ENCODE data around the gene GIT2.

GRCh38 chr12:109963330-109963729 is 32.8 kb downstream of the GIT2 start:
- no peak for TF ChIP-seq POLR2A (IDR thresholded peaks at IDR 0.05; ENCODE audit: low read length)
- TF ChIP-seq GATA1 (IDR thresholded peaks at IDR 0.05; ENCODE audit: low read depth, low read length): no peak

Measured in erythroblast (primary cell).